A549 treated with DMSO at 1 μM for 4 hours (cell line): Measurements from ENCODE around the gene COL4A3. TPM values are rescaled to one million over a fixed set of nuclear protein-coding genes. Genes with fewer than 3 reads are reported as not detected.

Experiments used
- total RNA-seq: library from RNA; stranded (reverse); fragments of 200-300 nt; extraction: Qiagen RNA extraction; gene quantifications from 5 replicates; pipeline ENCODE4 v1.2.3, GENCODE V29; 2022; ENCODE audit warnings: low read depth

COL4A3 gene
- total RNA-seq: 0.40 to 1.0 TPM (median 0.72 TPM) in 5 replicates

GRCh38 chr2:227163998-227164762 lies at the start of gene COL4A3, which contains the start of gene COL4A4:
COL4A3 (plus strand) TSS chr2:227164624; CDS start chr2:227164727, 103 bp downstream.
COL4A4 (minus strand) TSS chr2:227164205; CDS start chr2:227147483, 16,722 bp downstream.

GRCh38 chr2:227324995-227325838 lies 160.8 kb downstream of the COL4A3 start, which contains the start of gene MFF:
MFF (plus strand) TSS chr2:227325251; CDS start chr2:227330666, 5,415 bp downstream.

Other genes starting within 250 kb of the COL4A3 start
- 0.89 to 2.7 TPM (median 1.9 TPM) in 5 replicates for gene COL4A4, start 419 bp upstream of the COL4A3 start, total RNA-seq
- 107 to 119 TPM (median 114 TPM) in 5 replicates for gene MFF, start 160.6 kb downstream of the COL4A3 start, total RNA-seq
- gene TM4SF20, start 214.7 kb downstream of the COL4A3 start, total RNA-seq: 8.0 to 11.5 TPM (median 10.6 TPM) in 5 replicates
- gene SCYGR1, start 223.3 kb downstream of the COL4A3 start, total RNA-seq: not detected in 5 replicates